EH (cell line): Measurements from ENCODE around the gene TRIM52.
A peak's percentile ranks its signal among the peaks of the same experiment; 100 is the strongest.
"Not testable (repeated sequence)": the region's sequence is repeated elsewhere in the genome, so short reads cannot be mapped to it uniquely, and the experiment has no call there.

ENCODE experiments used
- DNase-seq: peaks from one replicate; pipeline ENCODE4 v3.0.0-alpha.2; 2015; ENCODE audit warnings: low read depth

Gene TRIM52

DNA sequence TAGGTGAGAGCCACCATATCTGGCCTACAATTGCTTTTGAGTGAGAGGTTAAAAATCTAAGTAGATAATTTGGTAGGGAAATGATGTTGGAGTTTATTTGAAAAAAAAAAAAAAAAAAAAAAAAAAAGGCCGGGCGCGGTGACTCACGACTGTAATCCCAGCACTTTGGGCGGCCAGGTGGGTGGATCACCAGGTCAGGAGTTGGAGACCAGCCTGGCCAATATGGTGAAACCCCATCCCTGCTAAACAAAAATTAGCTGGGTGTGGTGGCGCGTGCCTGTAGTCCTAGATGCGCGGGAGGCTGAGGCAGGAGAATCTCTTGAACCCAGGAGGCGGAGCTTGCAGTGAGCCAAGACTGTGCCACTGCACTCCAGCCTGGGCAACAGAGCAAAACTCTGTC is 46.7 kb downstream of the TRIM52 start:
- DNase-seq = not testable (repeated sequence)

DNA sequence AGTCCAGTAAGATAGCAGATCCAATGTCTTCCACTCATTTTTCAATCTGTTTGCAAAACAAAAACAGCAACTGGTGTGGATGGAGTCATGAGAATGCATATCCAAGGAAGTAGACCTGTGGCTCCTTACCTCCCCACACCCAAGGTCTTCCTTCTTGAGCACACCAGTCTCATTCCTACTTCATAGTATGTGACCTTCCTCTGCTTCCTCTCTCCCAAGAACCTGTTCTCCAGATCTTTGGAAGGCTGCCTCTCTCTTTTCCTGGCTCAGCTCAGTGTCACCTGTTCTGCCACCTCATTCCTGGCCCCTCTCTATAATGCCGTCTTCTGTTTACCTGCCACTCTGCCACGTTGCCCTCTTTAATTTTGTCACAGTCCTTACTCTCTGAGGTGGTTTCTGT is 48.0 kb downstream of the TRIM52 start:
- no peak for DNase-seq

DNA sequence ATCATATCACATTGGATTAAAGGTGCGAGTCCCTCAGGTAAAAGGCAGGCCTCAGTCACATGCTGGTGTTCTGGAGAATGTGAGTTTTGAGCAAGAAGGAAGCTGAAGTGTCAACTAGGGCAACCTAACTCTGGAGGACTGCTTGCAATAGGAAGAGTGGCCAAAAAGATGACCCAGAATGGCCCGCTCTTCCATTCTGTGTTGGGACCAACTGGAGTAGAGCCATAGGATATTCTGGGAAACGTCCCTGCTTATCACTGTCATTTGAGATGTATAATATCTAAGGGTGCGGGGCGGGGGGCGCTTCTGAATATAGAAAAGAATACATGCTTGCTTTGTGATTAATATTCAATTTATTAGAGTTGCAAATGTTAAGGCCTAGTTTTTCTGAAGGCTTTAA is 48.9 kb downstream of the TRIM52 start:
- no peak for DNase-seq

DNA sequence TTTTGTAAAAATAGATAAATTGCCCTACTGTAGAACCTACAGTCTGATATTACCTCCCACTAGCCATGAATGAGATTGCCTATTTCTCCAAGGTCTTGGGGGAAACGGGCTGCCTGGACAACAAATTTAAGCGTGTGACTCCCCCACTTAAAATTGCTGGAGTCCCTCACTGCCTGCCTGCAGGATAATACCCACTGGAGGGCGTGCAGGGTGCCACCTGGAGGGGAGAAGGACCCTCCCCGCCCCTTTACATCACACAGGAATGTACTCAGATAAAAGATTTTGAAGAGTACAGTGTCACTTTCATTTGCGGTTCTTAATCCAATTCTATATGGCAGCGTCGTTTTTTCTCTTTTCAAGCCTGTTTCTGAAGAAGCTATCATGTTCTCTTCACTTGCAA is 49.7 kb downstream of the TRIM52 start:
- no peak for DNase-seq

DNA sequence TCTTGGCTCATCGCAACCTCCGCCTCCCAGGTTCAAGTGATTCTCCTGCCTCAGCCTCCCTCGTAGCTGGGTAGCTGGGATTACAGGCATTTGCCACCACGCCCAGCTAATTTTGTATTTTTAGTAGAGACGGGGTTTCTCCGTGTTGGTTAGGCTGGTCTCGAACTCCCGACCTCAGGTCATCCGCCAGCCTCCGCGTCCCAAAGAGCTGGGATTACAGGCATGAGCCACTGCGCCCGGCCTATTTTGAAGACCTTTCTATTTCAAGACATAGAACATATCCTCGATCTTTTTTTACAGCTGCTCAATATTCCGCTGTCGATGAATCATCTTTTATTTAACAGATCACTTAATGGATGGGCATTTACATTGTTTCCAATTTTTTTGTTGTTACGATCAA is 50.2 kb downstream of the TRIM52 start:
- DNase-seq = not testable (repeated sequence)

DNA sequence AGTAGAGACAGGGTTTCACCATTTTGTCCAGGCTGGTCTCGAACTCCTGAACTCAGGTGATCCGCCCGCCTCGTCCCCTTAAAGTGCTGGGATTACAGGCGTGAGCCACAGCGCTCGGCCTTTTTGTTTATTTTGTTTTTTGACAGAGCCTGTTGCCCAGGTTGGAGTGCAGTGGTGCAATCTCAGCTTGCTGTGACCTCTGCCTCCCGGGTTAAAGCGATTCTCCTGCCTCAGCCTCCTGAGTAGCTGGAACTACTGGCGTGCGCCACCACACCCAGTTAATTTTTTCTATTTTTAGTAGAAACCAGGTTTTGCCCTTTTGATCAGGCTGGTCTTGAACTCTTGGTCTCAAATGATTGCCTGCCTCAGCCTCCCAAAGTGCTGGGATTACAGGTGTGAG is 50.8 kb downstream of the TRIM52 start:
- not testable (repeated sequence) for DNase-seq

DNA sequence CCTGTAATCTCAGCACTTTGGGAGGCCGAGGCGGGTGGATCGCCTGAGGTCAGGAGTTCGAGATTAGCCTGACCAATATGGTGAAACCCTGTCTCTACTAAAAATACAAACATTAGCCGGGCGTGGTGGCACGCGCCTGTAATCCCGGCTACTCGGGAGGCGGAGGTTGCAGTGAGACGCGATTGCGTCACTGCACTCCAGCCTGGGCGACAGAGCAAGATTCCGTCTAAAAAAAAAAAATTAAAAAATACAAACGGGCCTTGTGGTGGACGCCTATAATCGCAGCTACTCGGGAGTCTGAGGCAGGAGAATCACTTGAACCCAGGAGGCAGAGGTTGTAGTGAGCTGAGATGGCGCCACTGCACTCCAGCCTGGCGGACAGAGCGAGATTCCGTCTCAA is 51.9 kb downstream of the TRIM52 start:
- not testable (repeated sequence) for DNase-seq

DNA sequence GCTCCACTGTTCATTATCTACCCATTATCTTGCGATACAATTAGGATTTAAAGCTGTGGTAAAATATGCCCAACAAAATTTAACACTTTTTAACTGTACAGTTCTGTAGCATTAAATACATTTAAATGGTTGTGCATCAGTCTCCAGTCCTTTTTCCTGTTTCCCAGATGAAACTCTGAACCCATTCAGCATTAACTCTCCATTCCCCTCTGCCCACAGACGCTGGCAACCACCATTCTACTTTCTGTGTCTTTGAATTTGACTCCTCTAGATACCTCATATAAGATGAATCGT is 53.0 kb downstream of the TRIM52 start:
- no peak for DNase-seq

DNA sequence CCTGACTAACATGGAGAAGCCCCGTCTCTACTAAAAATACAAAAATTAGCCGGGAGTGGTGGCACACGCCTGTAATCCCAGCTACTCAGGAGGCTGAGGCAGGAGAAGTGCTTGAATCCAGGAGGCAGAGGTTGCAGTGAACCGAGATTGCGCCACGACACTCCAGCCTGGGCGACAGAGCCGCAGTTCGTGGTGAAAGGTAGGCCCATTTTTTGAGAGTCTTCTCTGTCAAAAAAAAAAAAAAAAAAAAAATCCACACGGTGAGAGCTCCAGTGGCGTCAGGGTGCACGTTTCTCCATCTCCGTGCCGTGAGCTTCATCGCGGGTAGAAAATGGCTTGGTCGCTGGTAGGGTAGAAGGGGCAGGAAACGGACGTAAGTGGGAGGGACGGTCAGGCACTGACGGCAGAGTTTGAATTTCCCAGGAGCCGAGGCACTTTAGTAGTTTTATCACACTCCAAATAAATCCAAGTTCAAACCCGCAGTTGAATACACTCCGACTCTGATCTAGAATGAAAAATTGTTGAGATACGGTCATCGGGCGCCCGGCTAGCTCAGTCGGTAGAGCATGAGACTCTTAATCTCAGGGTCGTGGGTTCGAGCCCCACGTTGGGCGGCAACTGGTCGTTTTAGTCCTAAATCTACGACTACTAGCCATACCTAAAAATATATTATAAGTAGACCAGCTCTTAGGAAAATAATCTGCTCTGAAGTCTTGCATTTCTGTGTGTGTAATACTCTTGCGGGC is 53.6 kb downstream of the TRIM52 start:
- peak; percentile 97 for DNase-seq

DNA sequence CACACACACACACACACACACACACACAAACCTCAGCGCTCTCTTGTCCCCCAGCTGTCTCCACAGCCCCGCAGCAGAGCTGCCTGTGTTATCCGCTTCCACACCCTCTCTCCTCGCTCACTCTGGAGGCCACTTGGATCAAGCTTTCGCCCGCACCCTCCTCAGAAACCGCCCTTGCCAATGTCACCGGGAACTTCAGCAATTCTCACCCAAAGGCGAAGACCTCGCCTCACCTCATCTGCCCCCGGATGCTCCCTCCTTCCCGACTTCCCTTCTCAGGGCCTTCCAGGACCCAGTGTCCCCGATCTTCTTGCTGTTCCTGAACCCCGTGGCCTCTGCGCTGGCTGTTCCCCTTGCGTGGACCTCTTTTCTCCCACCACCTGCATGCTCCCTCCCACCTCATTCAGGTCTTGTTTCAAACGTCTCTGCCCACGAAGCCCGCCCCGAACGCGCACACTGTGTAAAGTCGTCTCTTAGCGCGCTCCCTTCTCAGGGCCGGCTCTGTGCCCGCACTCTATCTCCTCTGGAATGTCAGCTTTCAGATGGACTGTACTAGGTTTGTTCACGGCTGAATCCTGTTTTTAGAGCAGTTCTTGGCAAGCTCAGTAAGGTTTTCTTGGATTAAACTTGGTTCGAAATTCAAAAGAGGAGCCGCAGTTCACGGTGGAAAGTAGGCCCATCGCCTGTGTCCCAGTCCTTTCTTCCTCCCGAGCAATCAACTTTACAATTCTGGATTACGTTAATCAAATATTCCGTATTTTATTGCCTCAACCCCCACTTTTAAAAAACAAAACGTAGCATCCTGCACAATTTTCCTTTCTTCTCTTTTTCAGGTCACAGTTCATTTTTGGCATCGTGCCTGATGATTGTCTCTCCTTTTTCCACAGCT is 54.9 kb downstream of the TRIM52 start:
- DNase-seq = no peak
